ENCODE data around the gene EIF4G3.
A peak's percentile ranks its signal among the peaks of the same experiment; 100 is the strongest.

EIF4G3 gene

DNA sequence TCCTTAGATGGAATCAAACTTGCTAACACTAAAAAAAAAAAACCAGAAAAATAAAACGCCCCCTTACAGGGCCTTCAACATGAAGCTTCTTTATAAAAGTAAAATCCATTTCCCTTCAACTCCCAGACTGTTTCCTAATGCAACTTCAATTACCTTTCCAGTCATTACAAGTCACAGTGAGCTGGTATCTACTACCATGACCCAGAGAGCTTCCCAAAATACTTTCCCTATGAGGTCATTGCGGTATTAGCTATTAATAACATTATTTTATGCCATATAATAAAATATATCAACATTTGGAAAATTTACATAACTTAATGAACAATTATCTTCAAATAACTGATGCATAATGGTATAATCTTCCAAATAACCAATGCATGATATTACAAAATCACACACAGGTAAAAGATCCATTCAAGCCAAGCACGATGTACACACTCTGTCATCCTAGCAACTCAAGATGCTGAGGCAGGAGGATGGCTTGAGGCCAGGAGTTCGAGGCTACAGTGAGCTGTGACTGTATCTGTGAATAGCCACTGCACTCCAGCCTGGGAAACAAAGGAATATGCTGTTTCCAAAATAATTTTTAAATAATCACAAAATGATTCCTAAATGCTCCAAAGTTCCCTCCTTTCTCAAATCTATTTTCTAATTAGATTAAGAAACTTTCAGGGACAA is 24.1 kb downstream of the EIF4G3 start:
- H3K27me3 Mint-ChIP-seq (ENCODE audit: low read depth, poor library complexity) = no peaks in the 10 kb centered on the region
- H3K4me3 Mint-ChIP-seq = no peak overlapping the region
- H3K4me1 Mint-ChIP-seq = peaks cover 23% of the 10 kb centered on the region
- no peaks in the 10 kb centered on the region for H3K9me3 Mint-ChIP-seq
- TF ChIP-seq, protein P1, sequence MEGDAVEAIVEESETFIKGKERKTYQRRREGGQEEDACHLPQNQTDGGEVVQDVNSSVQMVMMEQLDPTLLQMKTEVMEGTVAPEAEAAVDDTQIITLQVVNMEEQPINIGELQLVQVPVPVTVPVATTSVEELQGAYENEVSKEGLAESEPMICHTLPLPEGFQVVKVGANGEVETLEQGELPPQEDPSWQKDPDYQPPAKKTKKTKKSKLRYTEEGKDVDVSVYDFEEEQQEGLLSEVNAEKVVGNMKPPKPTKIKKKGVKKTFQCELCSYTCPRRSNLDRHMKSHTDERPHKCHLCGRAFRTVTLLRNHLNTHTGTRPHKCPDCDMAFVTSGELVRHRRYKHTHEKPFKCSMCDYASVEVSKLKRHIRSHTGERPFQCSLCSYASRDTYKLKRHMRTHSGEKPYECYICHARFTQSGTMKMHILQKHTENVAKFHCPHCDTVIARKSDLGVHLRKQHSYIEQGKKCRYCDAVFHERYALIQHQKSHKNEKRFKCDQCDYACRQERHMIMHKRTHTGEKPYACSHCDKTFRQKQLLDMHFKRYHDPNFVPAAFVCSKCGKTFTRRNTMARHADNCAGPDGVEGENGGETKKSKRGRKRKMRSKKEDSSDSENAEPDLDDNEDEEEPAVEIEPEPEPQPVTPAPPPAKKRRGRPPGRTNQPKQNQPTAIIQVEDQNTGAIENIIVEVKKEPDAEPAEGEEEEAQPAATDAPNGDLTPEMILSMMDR (IDR thresholded peaks at IDR 0.05) = no peak
- H3K36me3 Mint-ChIP-seq (ENCODE audit: low read depth) = peaks cover 50% of the 10 kb centered on the region
- no peak overlapping the region for H3K27ac Mint-ChIP-seq
- no peak for DNase-seq

DNA sequence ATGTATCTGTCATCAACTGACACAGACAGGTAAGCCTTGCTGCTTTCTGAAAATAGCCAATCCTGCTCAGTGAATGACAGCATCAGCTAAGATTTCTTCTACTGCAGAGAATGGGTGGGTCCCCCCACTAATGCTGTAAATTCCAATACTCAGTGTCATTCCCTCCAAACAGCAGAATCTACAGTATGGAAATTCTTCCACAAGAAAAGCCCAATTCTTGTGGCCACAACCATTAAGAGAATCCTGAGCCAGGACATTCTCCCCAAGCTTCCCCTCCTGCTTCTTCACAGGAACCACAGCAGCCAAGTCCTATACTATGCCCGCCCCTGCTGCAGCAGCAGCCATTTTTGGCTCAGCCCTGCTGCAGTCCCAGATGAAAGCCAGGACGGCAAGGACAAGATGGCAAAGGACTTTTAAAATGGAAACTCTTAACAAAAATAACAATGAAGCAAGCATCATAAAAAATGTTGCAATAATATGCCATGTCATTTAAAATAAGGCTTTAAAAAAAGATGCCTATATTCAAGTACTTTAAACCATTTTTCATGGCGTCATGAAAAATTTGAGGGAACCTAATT is 26.8 kb downstream of the EIF4G3 start:
- Mint-ChIP-seq H3K4me3 (no peak overlapping the region), H3K4me1 (peaks cover 14% of the 10 kb centered on the region), H3K27me3 (ENCODE audit: low read depth, poor library complexity) (no peaks in the 10 kb centered on the region), H3K27ac (peak overlapping the region; percentile 89), H3K36me3 (ENCODE audit: low read depth) (peaks cover 49% of the 10 kb centered on the region), H3K9me3 (no peaks in the 10 kb centered on the region)
- DNase-seq = no peak
- TF ChIP-seq, protein P1 (IDR thresholded peaks at IDR 0.05) = no peak

DNA sequence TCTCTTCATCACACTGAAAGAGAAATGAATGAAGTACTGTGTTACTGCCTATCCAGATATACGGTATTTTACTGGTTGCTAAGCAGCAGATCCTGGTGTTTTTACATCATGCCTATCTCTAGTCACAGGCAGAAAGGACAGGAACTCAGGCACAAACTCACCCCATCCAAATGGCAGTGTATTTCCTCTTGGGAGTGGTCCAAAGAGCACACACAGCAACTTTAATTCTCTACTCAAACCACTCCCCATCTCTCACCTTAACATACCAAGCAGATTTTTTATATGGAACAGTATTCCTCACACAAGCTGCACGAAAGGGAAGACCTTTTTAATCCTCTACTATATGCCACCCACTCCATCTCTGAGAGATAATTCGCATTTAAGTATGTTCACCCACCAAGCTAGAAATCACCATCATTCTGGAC is 27.3 kb downstream of the EIF4G3 start:
- Mint-ChIP-seq H3K4me1 (peaks cover 19% of the 10 kb centered on the region), H3K9me3 (no peaks in the 10 kb centered on the region), H3K36me3 (ENCODE audit: low read depth) (peaks cover 50% of the 10 kb centered on the region), H3K27ac (peak overlapping the region; percentile 89), H3K4me3 (no peak overlapping the region), H3K27me3 (ENCODE audit: low read depth, poor library complexity) (no peaks in the 10 kb centered on the region)
- no peak for DNase-seq
- TF ChIP-seq, protein P1 (IDR thresholded peaks at IDR 0.05) = no peak

DNA sequence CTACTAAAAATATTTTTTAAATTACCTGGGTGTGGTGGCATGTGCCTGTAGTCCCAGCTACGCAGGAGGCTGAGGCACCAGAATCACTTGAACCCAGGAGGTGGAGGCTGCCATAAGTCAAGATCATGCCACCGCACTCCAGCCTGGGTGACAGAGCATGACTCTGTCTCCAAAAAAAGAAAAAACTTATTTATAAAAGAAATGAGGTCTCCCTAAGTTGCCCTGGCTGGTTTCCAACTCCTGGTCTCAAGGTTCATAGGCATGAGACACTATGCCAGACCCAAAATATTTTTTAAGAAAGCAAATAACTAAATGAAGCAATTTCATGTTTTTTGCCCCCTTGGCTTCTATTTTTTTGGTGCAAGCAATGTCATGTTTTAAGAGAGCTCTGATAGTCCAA is 32.9 kb downstream of the EIF4G3 start:
- Mint-ChIP-seq H3K27me3 (ENCODE audit: low read depth, poor library complexity) (no peaks in the 10 kb centered on the region), H3K27ac (no peak overlapping the region), H3K9me3 (no peaks in the 10 kb centered on the region), H3K36me3 (ENCODE audit: low read depth) (peaks cover 50% of the 10 kb centered on the region), H3K4me3 (no peak overlapping the region), H3K4me1 (peaks cover 17% of the 10 kb centered on the region)
- DNase-seq = no peak
- TF ChIP-seq, protein P1 (IDR thresholded peaks at IDR 0.05) = no peak

DNA sequence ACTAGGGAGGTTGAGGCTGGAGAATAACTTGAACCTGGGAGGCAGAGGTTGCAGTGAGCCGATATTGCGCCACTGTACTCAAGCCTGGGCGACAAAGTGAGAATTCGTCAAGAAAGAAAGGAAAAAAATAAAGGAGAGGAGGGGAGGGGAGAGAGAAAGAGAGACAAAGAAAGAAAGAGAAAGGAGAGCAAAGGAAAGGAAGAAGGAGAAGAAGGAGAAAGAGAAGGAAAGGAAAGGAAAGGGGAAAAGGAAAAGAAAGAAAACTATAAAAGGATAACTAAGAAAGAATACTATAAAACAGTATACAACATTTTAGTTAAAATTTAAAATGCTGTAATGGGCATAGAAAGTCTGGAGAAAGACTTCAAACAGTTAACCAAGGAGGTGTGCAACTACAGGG is 33.6 kb downstream of the EIF4G3 start:
- H3K4me1 Mint-ChIP-seq = peaks cover 17% of the 10 kb centered on the region
- no peaks in the 10 kb centered on the region for H3K9me3 Mint-ChIP-seq
- H3K36me3 Mint-ChIP-seq (ENCODE audit: low read depth) = peaks cover 47% of the 10 kb centered on the region
- no peak overlapping the region for H3K4me3 Mint-ChIP-seq
- H3K27me3 Mint-ChIP-seq (ENCODE audit: low read depth, poor library complexity) = no peaks in the 10 kb centered on the region
- H3K27ac Mint-ChIP-seq = peak overlapping the region; percentile 58
- TF ChIP-seq, protein P1 (IDR thresholded peaks at IDR 0.05) = no peak
- DNase-seq = no peak

DNA sequence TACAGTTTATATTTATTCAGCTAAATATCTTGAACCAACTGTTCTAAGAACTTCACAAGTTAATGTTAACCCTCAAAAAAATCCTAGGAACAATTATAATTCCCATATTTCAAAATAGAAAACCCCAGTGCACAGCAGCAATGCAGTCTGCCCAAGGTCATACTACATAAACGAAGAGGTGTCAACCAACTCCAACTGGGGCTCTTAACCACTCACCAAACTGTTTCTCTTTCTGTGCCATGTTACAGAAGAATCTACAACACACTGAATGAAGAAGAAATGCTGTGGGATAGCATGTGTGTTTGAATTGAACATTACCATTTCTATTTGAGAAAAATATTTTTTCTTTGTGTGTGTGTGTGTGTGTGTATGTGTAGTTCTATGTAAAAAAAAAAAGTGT is 35.7 kb downstream of the EIF4G3 start:
- TF ChIP-seq, protein P1 (IDR thresholded peaks at IDR 0.05) = no peak
- no peaks in the 10 kb centered on the region for H3K27me3 Mint-ChIP-seq (ENCODE audit: low read depth, poor library complexity)
- no peak overlapping the region for H3K4me3 Mint-ChIP-seq
- no peak for DNase-seq
- peaks cover 55% of the 10 kb centered on the region for H3K36me3 Mint-ChIP-seq (ENCODE audit: low read depth)
- H3K9me3 Mint-ChIP-seq = peaks cover 3% of the 10 kb centered on the region
- peak overlapping the region; percentile 65 for H3K27ac Mint-ChIP-seq
- H3K4me1 Mint-ChIP-seq = peaks cover 17% of the 10 kb centered on the region

Data from nephron progenitor cell (in vitro differentiated cells).